Measurements from ENCODE around the gene PGRMC2.
"Not testable (repeated sequence)": the region's sequence is repeated elsewhere in the genome, so short reads cannot be mapped to it uniquely, and the experiment has no call there.

The PGRMC2 gene

GRCh38 chr4:128298146-128298758 is 10.6 kb upstream of the PGRMC2 start:
- no peak for DNase-seq

- DNase-seq = no peak
Measured at GRCh38 chr4:128295255-128295654, 7.6 kb upstream of the PGRMC2 start.

- no peak for DNase-seq
Measured at GRCh38 chr4:128294464-128294863, 6.9 kb upstream of the PGRMC2 start.

GRCh38 chr4:128292349-128292748 is 4.7 kb upstream of the PGRMC2 start:
- DNase-seq = no peak

GRCh38 chr4:128291096-128291495 is 3.5 kb upstream of the PGRMC2 start:
- no peak for DNase-seq

- no peak for DNase-seq
Measured at GRCh38 chr4:128290526-128290925, 2.9 kb upstream of the PGRMC2 start.

GRCh38 chr4:128289523-128290158 is 2.0 kb upstream of the PGRMC2 start:
- DNase-seq = no peak

- peak; percentile 38 for DNase-seq
Measured at GRCh38 chr4:128288689-128289106, 1.1 kb upstream of the PGRMC2 start.

- DNase-seq = peak; percentile 99
Measured at GRCh38 chr4:128287871-128288688, 467 bp upstream of the PGRMC2 start.

- peak; percentile 54 for DNase-seq
Measured at GRCh38 chr4:128286474-128287058, 1.0 kb downstream of the PGRMC2 start.

GRCh38 chr4:128285085-128285997 is 2.3 kb downstream of the PGRMC2 start:
- no peak for DNase-seq

- DNase-seq = no peak
Measured at GRCh38 chr4:128284317-128284716, 3.3 kb downstream of the PGRMC2 start.

- no peak for DNase-seq
Measured at GRCh38 chr4:128283071-128283470, 4.5 kb downstream of the PGRMC2 start.

GRCh38 chr4:128282516-128282915 is 5.1 kb downstream of the PGRMC2 start:
- no peak for DNase-seq

- DNase-seq = no peak
Measured at GRCh38 chr4:128281354-128281753, 6.3 kb downstream of the PGRMC2 start.

- no peak for DNase-seq
Measured at GRCh38 chr4:128279624-128280225, 7.9 kb downstream of the PGRMC2 start.

GRCh38 chr4:128277856-128278255 is 9.8 kb downstream of the PGRMC2 start:
- no peak for DNase-seq

- DNase-seq = no peak
Measured at GRCh38 chr4:128275346-128275745, 12.3 kb downstream of the PGRMC2 start.

GRCh38 chr4:128271551-128271950 is 16.1 kb downstream of the PGRMC2 start:
- no peak for DNase-seq

- no peak for DNase-seq
Measured at GRCh38 chr4:128268970-128269369, 18.6 kb downstream of the PGRMC2 start.

- no peak for DNase-seq
Measured at GRCh38 chr4:128267745-128268144, 19.9 kb downstream of the PGRMC2 start.

- DNase-seq = not testable (repeated sequence)
Measured at GRCh38 chr4:128267171-128267570, 20.4 kb downstream of the PGRMC2 start.

All from activated CD4-positive, alpha-beta T cell treated with anti-CD3 and anti-CD28 coated beads, Interleukin-10, Interleukin-2, amounts not matched to agents 100 ng/mL and 50 ng/mL, durations not matched to agents 16 hours and 8 hours (primary cell).